IMR-90 (cell line): ENCODE results near the gene ANKRD55.

Experiments used
- CEBPB ChIP-seq: IDR thresholded peaks from 2 replicates; pipeline ENCODE4 v1.6.1; 2012; ENCODE audit warnings: low read depth, low read length, improper control_type of control experiment
- CTCF ChIP-seq: conservative IDR thresholded peaks from 2 replicates; pipeline ENCODE4 v1.5.1; 2012; ENCODE audit warnings: mild to moderate bottlenecking, low read depth, low read length, improper control_type of control experiment
- FOS ChIP-seq: fragments of 150-350 bp; IDR thresholded peaks from 2 replicates; pipeline ENCODE4 v1.6.1; 2016; ENCODE audit warnings: low read depth, low read length
- MAFK ChIP-seq: IDR thresholded peaks from 2 replicates; pipeline ENCODE4 v1.6.1; 2012; ENCODE audit warnings: low read depth, low read length, improper control_type of control experiment
- MAZ ChIP-seq: IDR thresholded peaks from 2 replicates; pipeline ENCODE4 v1.6.1; 2012; ENCODE audit warnings: low read depth, mild to moderate bottlenecking, low read length, improper control_type of control experiment, moderate library complexity, borderline replicate concordance
- POLR2A ChIP-seq: IDR thresholded peaks from 2 replicates; pipeline ENCODE4 v1.6.1; 2012; ENCODE audit warnings: mild to moderate bottlenecking, low read depth, low read length
- RCOR1 ChIP-seq: IDR thresholded peaks from 2 replicates; pipeline ENCODE4 v1.6.1; 2012; ENCODE audit warnings: mild to moderate bottlenecking, low read length, improper control_type of control experiment; ENCODE audit not compliant: insufficient replicate concordance
- SMC3 ChIP-seq: fragments of 150-350 bp; IDR thresholded peaks from 2 replicates; pipeline ENCODE4 v1.6.1; 2016; ENCODE audit warnings: low read depth, mild to moderate bottlenecking, antibody characterized with exemption, low read length, moderate library complexity
- TF ChIP-seq, protein P1 (sequence below): fragments of 150-350 bp; IDR thresholded peaks from 2 replicates; pipeline ENCODE4 v1.6.1; 2016; ENCODE audit warnings: low read depth, mild to moderate bottlenecking, low read length, moderate library complexity, borderline replicate concordance
- TF ChIP-seq, protein P2 (sequence below): fragments of 150-350 bp; IDR thresholded peaks from 2 replicates; pipeline ENCODE4 v1.6.1; 2017; ENCODE audit warnings: mild to moderate bottlenecking, antibody characterized with exemption, low read length, low read depth

DNA sequence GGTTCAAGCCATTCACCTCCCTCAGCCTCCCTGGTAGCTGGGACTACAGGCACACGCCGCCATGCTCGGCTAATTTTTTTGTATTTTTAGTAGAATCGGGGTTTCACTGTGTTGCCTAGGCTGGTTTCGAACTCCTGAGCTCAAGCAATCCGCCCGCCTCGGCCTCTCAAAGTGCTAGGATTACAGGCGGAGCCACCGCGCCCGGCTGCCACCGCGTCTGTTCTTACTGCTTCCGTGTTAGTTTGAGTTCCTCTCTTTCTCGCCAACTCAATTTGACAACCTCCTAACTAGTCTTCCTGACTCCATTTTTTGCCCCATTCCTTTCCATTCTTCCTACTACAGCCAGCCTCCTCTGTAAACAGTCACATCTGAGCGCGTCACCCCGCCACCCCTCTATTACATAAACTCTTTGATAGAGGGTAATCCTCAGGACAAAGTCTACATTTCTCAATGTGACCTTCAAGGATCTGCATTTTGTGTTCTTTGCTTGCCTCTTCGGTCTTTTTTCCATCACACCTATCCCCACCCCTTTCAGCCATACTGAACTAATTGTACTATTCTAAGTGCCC is 149.8 kb downstream of the ANKRD55 start:
- TF ChIP-seq CTCF, result no peak
- no peak for TF ChIP-seq FOS
- TF ChIP-seq, protein P1, sequence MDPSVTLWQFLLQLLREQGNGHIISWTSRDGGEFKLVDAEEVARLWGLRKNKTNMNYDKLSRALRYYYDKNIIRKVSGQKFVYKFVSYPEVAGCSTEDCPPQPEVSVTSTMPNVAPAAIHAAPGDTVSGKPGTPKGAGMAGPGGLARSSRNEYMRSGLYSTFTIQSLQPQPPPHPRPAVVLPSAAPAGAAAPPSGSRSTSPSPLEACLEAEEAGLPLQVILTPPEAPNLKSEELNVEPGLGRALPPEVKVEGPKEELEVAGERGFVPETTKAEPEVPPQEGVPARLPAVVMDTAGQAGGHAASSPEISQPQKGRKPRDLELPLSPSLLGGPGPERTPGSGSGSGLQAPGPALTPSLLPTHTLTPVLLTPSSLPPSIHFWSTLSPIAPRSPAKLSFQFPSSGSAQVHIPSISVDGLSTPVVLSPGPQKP, result no peak
- no peak for TF ChIP-seq MAZ
- TF ChIP-seq SMC3, result no peak
- TF ChIP-seq POLR2A, result no peak
- no peak for TF ChIP-seq CEBPB
- no peak for TF ChIP-seq RCOR1
- TF ChIP-seq MAFK, result no peak
- TF ChIP-seq, protein P2, sequence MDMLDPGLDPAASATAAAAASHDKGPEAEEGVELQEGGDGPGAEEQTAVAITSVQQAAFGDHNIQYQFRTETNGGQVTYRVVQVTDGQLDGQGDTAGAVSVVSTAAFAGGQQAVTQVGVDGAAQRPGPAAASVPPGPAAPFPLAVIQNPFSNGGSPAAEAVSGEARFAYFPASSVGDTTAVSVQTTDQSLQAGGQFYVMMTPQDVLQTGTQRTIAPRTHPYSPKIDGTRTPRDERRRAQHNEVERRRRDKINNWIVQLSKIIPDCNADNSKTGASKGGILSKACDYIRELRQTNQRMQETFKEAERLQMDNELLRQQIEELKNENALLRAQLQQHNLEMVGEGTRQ, result no peak
